A549 (cell line): ENCODE results near the gene CYLD.

Source experiments
- CTCF ChIP-seq: fragments of >200 bp; sonication (Bioruptor Twin); formaldehyde crosslinking; IDR thresholded peaks from 3 replicates; pipeline ENCODE4 v1.5.1; 2016
- EP300 ChIP-seq, 2 experiments: fragments of >200 bp; sonication (Bioruptor Twin); formaldehyde crosslinking; IDR thresholded peaks; 2 replicates in 1 of 2; 3 replicates in 1 of 2; pipeline ENCODE4 v1.6.1; 2016 to 2017
- MAX ChIP-seq: IDR thresholded peaks from 2 replicates; pipeline ENCODE4 v1.6.1; 2012
- RAD21 ChIP-seq, 2 experiments: fragments of >200 bp in 1 of 2; sonication (Bioruptor Twin) in 1 of 2; formaldehyde crosslinking in 1 of 2; IDR thresholded peaks in 1 of 2; conservative IDR thresholded peaks in 1 of 2; 2 replicates in 1 of 2; 3 replicates in 1 of 2; pipeline ENCODE4 v1.6.1; 2012 to 2018; ENCODE audit warnings: inconsistent platforms in 1 of 2

GRCh38 chr16:50808929-50809538, 67.1 kb downstream of the CYLD start:
- TF ChIP-seq RAD21 (conservative IDR thresholded peaks at IDR 0.05 in 1 of 2, IDR thresholded peaks at IDR 0.05 in 1 of 2) (no peak), MAX (no peak), EP300 (IDR thresholded peaks at IDR 0.05) (no peak), CTCF (no peak)
